Stimulated activated CD4-positive, alpha-beta T cell treated with anti-CD3 and anti-CD28 coated beads, TNF-alpha, amount 100 ng/mL, for 48 hours (primary cell): ENCODE data around the gene URB2.
"Not testable (repeated sequence)": the region's sequence is repeated elsewhere in the genome, so short reads cannot be mapped to it uniquely, and the experiment has no call there.

Source experiments
- DNase-seq, 3 donors: peaks; one replicate each; pipeline ENCODE4 v3.0.0-alpha.2; 2020; ENCODE audit warnings: low read depth in 3 of 3

The URB2 gene

GRCh38 chr1:229614701-229615100, 11.3 kb upstream of the URB2 start:
- DNase-seq, result no peak

- DNase-seq, result no peak
Observed at GRCh38 chr1:229617351-229618100, 8.5 kb upstream of the URB2 start.

- DNase-seq, result no peak
Observed at GRCh38 chr1:229619002-229619401, 7.0 kb upstream of the URB2 start.

- DNase-seq, result no peak
Observed at GRCh38 chr1:229619614-229620013, 6.4 kb upstream of the URB2 start.

GRCh38 chr1:229620876-229621275, 5.2 kb upstream of the URB2 start:
- DNase-seq, result no peak

GRCh38 chr1:229621663-229622062, 4.4 kb upstream of the URB2 start:
- DNase-seq, result no peak

- not testable (repeated sequence) for DNase-seq
Observed at GRCh38 chr1:229622641-229623120, 3.4 kb upstream of the URB2 start.

- no peak for DNase-seq
Observed at GRCh38 chr1:229623225-229623624, 2.8 kb upstream of the URB2 start.

- no peak for DNase-seq
Observed at GRCh38 chr1:229623838-229624237, 2.2 kb upstream of the URB2 start.

GRCh38 chr1:229624521-229625070, 1.5 kb upstream of the URB2 start:
- DNase-seq, result no peak

GRCh38 chr1:229625071-229625914, 754 bp upstream of the URB2 start:
- peak; percentile 24 to 60 (median 27) for DNase-seq

- DNase-seq, result no peak
Observed at GRCh38 chr1:229627003-229627402, 956 bp downstream of the URB2 start.

GRCh38 chr1:229629261-229629660, 3.2 kb downstream of the URB2 start:
- no peak for DNase-seq

GRCh38 chr1:229631148-229631547, 5.1 kb downstream of the URB2 start:
- no peak for DNase-seq

- DNase-seq, result no peak
Observed at GRCh38 chr1:229631966-229632365, 5.9 kb downstream of the URB2 start.

GRCh38 chr1:229636042-229636441, 10.0 kb downstream of the URB2 start:
- DNase-seq, result no peak

GRCh38 chr1:229637746-229638145, 11.7 kb downstream of the URB2 start:
- no peak for DNase-seq

- no peak for DNase-seq
Observed at GRCh38 chr1:229640455-229640854, 14.4 kb downstream of the URB2 start.

- no peak for DNase-seq
Observed at GRCh38 chr1:229641306-229641705, 15.3 kb downstream of the URB2 start.

GRCh38 chr1:229642376-229642775, 16.3 kb downstream of the URB2 start:
- no peak for DNase-seq

- no peak for DNase-seq
Observed at GRCh38 chr1:229642970-229643369, 16.9 kb downstream of the URB2 start.

GRCh38 chr1:229643996-229644745, 18.1 kb downstream of the URB2 start:
- DNase-seq, result no peak
